DND-41 (cell line): ENCODE measurements around the gene CEP41.

Source experiments
- EZH2 ChIP-seq: IDR thresholded peaks from 3 replicates; pipeline ENCODE4 v1.6.1; 2012; ENCODE audit warnings: borderline replicate concordance, low read depth, mild to moderate bottlenecking, moderate library complexity, low read length, inconsistent platforms; ENCODE audit not compliant: severe bottlenecking
- TF ChIP-seq, protein P1 (sequence below): IDR thresholded peaks from 2 replicates; pipeline ENCODE4 v1.5.1; 2012; ENCODE audit warnings: borderline replicate concordance, low read length, moderate library complexity, mild to moderate bottlenecking; ENCODE audit not compliant: poor library complexity, severe bottlenecking; ENCODE audit errors: extremely low read depth

DNA sequence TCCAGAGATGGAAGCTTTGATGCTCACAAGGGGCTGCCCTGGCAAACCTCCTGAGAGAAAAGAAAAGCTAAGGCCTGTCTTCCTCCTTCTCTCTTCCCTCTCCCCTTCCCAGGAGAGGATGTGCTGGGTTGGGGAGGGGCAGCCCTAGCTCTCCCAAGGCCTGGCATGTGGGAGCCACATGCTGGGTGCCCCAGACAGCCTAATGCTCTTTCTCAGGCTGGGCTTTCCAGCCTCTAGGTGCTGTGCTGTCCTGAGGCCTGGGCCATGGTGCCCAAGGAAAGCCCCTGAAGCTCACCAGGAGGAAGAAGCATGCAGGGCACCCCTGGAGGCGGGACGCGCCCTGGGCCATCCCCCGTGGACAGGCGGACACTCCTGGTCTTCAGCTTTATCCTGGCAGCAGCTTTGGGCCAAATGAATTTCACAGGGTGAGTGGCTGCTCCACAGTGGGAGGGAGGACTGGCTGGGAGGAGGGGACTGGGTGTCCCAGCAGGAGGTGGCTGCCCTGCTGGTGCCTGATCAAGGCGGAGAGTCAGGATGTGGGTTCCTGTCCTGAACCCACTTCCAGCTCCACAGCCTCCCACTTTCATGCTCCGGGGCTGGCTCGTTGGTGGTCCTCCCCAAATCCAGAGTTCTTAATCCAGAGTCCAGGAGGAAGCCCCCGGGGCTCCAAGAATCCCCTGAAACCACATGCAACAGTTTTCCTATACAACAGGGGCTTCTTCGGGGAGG lies 94.5 kb downstream of the CEP41 start:
- TF ChIP-seq, protein P1, sequence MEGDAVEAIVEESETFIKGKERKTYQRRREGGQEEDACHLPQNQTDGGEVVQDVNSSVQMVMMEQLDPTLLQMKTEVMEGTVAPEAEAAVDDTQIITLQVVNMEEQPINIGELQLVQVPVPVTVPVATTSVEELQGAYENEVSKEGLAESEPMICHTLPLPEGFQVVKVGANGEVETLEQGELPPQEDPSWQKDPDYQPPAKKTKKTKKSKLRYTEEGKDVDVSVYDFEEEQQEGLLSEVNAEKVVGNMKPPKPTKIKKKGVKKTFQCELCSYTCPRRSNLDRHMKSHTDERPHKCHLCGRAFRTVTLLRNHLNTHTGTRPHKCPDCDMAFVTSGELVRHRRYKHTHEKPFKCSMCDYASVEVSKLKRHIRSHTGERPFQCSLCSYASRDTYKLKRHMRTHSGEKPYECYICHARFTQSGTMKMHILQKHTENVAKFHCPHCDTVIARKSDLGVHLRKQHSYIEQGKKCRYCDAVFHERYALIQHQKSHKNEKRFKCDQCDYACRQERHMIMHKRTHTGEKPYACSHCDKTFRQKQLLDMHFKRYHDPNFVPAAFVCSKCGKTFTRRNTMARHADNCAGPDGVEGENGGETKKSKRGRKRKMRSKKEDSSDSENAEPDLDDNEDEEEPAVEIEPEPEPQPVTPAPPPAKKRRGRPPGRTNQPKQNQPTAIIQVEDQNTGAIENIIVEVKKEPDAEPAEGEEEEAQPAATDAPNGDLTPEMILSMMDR, result no peak
- TF ChIP-seq EZH2, result no peak
